ENCODE results near the gene ZC3H12D.
A peak's percentile ranks its signal among the peaks of the same experiment; 100 is the strongest.

The ZC3H12D gene

DNA sequence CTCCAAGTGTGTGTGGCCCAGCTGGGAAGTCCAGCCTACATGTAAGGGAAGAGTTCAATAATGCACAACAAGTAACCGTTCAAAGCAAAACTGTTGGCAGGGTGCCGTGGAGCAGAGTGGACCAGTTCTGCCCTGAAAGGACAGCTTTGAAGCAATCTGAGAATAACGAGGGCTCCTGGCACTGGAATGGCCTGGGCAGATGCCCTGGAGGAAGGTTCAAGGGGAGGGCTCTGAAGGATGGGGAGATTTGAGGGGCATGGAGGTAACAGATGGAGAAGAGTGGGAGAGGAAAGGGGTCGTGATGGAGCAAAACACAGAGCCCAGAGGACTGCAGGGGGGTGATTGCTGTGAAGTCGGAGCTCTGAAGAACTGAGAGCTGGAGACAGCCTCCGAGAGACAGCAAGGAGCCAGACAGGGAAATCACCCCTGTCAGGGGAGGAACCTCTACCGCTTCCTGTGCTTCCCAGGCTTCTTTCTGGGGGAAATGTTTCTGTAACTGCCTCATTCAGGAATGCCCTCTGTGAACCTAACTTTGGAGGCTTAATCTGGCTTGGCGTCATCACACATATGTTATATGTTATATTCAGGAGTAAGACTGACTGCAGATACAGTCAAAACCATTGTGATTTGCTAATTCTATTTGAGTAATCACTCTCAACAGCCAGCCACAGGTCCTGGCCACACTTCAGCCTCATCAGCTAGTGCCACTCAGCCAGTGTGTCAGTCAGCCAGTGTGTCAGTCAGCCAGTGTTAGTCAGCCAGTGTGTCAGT is 41.2 kb downstream of the ZC3H12D start:
- no peak for DNase-seq (ENCODE audit: low read depth)

DNA sequence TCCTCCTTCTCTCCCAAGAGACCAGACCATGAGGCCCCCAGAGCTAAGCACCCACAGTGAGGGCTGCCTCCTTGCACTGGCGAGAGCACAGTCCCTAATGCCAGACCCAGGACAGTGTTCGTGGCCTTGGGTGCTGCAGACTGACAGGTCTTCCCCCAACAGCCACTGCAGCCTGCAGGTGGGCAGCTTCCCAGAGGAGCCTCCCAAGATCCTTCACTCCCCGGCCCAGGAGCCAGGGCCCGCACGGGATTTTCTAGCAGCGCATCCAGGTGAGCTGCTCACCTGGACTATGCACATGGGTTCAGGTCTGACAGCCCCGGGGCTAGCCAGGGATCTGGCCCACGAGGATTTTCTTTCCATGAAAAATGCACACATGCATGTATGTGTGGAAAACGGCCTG is 43.1 kb downstream of the ZC3H12D start:
- no peak for DNase-seq (ENCODE audit: low read depth)

DNA sequence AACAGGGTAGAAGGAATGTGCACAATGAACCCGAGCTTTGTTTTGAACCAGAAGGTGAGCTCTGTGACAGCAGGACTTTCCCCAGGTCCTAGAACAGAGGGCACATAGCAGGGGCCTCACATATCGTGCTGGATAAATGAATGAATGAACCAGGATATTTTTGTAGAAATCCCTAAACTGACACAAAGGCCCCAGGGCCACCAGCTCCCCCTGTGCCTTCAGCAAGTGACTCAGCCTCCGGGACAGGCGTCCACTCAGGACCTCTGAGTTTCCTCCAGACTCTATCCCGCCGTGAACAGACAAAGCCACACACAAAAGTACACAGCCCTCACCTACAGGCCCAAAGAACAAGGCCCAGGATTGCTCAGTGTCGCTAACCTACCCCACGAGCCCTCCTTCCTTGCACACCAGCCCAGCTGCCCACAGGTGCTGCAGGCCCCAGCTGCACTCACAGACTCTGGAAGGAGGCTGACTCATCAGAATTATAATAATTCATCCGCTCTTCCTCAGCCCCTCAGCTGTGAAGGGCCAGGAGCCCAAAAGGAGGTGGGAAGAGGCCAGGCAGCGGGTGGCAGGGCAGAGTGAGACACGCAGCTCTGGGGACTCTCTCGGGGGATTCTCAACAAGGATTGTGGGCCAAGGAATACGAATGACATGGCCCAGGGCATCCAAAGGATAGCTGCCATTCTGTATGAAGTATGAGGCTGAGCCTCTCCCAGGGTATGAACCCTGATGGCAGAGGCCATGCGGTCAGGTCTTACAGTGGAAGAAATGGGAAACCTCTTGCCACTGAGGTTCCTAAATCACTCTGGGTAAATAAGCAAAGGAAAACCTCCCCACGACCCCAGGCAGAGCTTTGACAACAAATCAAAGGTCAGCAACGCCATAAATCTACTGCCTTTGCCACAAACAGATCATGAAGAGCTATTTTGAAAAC is 43.8 kb downstream of the ZC3H12D start:
- DNase-seq (ENCODE audit: low read depth), result no peak

DNA sequence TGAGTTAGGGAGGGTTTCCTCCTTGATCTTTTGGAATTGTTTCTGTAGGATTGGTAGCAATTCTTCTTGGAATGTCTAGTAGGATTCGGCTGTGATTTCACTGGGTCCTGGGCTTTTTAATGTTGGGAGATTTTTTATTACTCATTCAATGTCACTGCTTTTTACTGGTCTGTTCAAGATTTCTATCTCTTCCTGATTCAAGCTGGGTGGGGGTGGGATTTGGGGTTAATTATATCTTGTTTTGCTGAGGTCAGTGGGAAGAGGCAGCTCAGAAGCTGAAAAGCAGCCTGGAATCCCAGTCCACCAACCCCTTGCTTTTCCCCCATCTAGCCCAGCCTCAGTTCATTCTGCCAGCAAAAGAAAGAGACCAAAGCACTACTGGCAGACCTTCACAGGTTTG is 45.2 kb downstream of the ZC3H12D start:
- DNase-seq (ENCODE audit: low read depth), result no peak

DNA sequence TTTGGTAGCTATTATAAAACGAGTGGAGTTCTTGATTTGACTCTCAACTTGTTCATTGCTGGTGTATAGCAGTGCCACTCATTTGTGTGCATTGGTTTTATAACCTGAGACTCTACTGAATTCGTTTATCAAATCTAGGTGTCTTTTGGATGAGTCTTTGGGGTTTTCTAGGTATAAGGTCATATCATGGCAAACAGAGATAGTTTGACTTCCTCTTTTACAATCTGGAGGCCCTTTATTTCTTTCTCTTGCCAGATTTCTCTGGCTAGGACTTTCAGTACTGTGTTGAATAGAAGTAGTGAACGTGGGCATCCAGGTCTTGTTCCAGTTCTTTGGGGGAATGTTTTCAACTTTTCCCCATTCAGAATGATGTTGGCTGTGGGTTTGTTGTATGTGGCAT is 46.0 kb downstream of the ZC3H12D start:
- no peak for DNase-seq (ENCODE audit: low read depth)

DNA sequence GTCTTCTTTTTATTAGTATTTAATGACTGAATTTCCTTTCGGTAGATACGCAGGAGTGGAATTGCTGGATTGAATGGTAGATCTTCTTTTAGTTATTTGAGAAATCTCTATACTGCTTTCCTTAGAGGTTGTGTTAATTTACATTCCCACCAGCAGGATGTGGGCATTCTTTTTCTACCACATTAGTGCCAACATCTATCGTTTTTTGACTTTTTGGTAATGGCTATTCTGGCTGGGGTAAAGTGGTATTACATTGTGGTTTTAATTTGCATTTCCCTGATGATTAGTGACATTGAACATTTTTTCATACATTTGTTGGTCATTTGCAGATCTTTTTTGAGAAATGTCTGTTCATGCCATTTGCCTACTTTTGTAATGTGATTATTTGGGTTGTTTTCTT is 47.6 kb downstream of the ZC3H12D start:
- no peak for DNase-seq (ENCODE audit: low read depth)

DNA sequence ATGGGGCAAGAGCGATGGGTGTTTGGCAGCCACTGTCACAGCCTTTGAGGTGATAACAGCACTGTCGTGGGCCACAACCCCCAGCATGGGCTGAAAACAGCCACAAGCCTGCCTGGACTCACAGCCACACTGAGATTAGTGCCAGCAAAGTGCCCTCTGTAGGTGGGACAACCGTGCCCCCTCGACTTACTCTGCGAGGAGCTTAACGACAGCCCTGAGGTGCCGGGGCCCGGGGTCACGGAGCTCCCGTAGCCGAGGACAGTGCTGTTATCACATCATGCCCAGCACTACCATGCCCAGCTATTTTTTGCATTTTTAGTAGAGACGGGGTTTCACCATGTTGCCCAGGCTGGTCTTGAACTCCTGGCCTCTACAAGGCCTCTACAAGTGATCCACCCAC is 48.2 kb downstream of the ZC3H12D start:
- no peak for DNase-seq (ENCODE audit: low read depth)

DNA sequence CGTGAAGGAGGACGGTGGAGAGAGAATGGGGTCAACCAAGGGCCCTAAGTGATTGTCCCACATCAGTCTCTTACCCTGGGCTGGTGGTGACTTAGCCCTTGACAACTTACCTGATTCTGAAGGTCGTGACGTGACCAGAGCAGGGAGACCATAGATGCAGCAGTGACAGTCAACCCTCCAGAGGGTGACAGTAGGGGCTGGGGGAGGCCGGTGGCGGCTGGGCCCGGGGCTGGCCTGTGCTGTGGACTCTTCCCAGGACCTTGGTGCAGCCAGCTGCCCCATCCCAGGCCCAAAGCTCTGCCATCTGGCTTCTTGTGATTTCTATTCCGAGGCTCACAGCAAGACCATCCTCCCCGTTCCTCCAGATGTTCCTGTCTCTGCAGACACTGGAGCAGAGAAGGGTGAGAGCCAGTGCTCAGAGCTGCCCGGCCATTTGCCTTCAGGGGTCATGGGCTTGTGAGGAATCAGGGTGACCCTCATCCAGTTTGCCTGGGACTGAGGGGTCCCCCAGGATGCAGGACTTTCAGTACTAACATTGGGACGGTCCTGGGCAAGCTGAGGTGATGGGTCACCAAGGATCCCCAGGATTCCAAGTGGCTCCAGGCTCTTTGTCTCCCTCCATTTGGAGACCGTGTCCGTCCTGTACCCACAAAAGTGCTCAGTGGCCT is 48.8 kb downstream of the ZC3H12D start:
- DNase-seq (ENCODE audit: low read depth), result no peak

DNA sequence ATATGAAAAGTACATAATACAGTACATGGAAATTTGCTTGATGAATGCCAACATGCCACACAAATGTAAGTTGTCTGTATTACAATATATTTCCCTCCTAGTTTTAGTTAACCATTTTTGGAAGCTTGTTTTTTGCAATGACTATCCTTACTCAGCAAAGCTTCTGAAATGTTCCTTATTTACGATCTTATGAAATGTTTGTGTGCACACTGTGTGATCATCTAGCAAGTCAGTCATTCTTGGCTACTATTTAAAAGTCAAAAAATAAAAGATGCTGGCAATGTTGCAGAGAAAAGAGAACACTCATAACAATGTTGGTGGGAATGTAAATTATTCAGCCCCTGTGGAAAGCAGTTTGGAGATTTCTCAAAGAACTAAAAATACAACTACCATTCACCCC is 50.9 kb downstream of the ZC3H12D start:
- no peak for DNase-seq (ENCODE audit: low read depth)

DNA sequence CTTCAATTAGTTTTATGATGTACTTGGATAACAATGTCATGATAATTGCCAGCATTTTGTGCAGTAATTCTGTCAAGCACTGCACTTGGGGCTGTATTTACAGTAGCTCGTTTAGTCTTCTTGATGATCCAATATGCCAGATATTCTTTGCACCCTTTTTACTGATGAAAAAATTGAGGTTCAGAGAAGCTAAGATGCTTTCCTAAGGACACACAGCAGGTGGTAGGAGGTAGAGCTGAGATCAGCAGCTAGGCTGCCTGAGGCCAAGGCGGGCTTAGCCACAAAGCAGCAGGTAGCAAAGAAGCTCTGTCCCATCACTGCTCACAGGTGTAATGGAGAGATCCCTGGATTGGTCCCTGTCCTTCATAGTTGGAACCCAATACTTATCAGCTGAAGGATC is 51.4 kb downstream of the ZC3H12D start:
- no peak for DNase-seq (ENCODE audit: low read depth)

DNA sequence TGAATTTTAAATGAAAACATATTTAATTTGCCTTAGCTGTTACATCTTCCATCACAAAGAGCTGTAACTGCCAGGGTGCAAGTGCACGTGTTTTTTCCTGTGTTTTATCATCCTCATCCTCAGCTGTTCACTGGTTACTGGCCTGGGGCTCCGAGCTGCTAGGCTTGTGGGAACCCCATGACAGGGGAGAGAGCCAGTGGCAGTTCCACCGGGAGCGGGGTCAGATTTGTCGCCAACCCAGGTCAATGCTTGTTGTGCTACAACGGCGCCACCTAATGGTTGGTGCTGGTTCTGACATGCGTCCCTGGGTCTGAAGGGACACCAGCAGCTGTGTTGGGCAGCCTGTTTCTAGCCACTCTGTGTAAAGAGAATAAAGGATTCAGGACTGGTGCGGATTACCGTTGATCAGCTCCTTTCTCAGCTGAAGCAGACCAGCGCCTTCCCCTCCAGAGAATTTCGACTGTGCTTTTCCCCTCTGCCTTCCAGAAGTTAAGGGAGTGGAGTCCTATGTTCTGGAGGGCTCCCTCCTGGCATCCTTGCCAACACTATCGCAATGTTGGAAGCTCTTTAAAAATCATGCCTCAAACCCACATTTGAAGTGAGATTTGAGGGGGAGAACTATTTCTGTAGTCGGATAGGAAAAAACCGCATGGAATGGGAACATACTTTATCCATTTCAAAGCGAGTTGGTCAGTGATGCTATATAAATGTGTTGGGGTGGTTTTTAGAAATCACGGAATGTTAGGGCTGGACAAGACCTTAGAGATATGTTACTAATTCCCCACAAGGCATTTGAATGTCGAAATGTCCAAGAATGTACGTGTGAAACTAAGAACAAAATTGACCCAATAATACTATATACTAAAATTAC is 52.7 kb downstream of the ZC3H12D start:
- DNase-seq (ENCODE audit: low read depth), result peak; percentile 47

DNA sequence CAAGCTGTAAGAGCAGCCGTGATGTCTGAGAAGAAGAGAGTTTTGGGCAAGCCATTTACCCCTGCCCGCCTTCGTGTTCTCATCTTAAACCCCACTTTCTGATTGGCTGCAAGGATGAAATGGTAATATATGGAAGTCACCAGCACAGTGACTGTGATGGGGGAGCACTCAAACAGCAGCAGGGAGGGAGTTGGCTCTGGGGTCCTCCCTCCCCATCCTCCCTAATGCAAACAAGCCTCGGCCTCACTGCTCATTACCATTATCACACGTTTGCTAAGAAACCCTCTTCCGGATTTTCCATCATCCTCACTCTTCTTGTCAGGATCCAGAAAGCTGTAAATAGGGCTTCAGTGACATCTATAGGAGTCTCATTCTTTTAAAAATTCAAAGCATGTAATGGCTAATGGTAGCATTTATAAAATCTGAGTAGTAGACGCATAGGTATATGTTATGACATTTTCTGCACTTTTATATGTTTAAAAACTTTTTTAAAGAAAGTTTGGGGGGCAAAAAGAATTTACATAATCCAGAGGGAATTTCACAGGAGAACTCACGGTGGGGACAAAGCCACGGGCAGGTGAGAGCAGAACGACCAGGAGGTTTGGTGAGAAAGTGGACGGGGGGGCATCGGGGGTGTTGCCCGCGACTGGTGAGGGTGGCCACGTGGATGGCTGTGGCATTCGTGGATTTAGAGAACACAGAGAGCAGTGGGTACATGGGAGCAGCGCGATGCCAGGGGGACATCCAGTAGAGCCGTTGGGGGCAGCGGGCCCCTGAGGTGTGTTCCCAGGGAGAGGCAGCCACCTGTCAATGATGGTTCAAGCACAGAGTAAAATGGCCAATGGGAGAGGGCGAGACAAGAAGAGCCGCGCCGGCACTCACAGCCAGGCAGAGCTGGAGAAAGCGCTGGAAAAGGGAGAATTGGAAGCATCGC is 55.1 kb downstream of the ZC3H12D start:
- no peak for DNase-seq (ENCODE audit: low read depth)

DNA sequence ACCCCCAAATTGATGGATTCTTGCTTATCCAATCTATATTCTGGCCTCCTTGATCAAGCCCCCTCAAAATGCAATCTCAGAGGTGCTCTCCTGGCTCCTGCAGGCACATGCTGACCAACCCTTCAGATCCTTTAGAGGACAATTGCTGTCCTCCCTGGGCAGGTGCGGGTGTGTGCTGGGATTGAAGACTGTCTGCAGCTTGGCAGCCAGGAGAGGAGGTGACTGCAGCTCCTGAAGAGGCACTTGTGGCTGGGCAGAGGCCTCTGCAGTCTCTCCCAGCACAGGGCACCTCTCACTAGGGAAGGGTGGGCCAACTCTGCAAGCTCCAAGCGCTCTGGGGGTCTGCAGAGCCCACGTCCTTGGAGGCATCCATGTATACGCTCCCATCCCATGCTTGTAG is 56.2 kb downstream of the ZC3H12D start:
- no peak for DNase-seq (ENCODE audit: low read depth)

DNA sequence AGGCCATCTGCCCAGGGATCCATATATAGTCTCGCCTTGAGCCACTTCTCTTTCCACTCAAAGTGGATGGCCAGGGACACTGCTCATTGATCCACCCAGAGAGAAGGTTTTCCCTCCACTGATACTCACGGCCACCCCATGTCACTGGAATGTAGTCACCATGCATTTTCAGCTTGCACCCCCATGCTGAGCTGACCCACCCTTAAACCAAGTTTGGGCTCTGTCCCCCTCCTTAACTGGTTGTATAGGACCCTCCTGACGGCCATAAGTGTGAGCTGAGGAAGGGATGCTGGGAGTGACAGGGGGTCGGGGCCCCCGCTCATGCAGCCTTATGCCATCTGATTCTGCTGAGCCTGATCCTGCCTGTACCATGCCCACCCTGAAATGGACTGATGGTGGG is 59.1 kb downstream of the ZC3H12D start:
- no peak for DNase-seq (ENCODE audit: low read depth)

DNA sequence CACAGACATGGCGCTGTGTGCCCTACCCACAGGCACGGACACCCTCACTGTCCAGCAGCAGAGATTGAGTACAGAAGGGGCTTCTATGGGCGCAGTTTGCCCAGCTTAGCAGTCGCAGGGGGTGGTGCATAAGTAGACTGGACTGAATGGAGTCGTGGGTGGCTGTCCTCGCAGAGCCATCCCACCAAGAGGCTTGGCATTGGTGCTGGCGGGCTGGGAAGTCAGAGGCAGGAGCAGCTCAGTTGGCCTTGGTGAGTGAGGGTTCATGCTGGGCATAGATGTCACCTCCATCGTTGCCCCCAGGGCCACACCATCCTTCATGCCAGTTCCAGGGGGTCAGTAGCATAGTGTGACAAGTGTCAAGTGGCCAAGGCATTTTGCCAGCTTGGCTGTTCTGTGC is 59.6 kb downstream of the ZC3H12D start:
- no peak for DNase-seq (ENCODE audit: low read depth)

DNA sequence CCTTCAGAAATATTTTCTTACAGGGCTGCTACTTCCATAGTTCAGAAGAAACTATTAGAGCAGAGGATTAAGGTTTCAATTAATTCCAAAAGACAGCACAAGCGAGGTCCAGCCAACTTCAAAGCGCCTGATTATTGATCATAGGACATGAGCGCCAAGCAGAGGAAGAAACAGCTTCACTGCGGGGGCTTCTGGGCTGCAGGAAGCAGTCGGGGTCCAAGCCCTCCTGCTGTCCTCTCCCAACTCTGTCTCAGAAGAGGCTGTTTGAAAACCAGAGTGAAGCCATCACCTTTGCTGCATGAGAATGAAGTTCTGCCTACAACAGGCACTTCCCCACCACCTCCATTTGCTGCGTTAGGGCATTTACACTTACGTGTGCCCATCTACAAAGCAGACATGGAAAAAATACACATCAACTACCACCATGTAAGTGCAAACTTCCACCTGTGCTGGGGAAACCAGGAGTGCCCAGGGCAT is 60.8 kb downstream of the ZC3H12D start:
- DNase-seq (ENCODE audit: low read depth), result no peak

DNA sequence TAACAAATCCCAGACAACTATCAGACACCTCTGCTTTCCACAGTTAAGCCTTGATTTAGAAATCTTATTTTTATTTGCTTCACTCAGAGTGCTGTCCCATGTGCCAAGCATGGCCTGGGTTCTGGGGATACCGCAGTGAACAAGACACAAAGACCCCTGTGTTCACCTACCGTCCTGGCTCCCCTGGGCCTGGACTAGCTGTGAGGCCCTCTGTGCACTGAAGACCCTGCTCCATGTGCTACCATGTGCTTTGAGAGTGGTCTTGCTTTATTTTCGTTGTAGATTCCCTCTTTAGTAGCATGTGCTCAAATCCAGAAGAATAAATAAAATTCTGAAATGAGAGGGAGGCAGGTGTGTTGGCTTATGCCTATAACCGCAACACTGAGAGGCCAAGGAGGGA is 62.2 kb downstream of the ZC3H12D start:
- DNase-seq (ENCODE audit: low read depth), result no peak

DNA sequence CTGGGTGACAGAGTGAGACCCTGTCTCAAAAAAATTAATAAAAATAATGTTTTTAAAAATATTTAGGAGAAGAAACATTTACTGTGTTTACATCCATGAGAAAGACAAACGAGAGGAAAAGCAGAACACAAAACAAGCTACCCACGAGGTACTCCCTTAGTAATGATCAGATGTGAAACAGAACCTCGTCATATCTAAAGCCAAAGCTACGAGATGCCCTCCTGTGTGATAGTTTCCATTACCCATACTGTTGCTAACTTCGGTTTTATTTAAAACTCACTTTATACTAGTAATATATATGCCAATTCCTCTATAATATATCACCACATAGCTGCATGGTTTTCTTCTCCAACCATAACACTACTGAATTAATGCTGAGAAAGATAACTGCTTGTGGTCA is 63.7 kb downstream of the ZC3H12D start:
- DNase-seq (ENCODE audit: low read depth), result no peak

DNA sequence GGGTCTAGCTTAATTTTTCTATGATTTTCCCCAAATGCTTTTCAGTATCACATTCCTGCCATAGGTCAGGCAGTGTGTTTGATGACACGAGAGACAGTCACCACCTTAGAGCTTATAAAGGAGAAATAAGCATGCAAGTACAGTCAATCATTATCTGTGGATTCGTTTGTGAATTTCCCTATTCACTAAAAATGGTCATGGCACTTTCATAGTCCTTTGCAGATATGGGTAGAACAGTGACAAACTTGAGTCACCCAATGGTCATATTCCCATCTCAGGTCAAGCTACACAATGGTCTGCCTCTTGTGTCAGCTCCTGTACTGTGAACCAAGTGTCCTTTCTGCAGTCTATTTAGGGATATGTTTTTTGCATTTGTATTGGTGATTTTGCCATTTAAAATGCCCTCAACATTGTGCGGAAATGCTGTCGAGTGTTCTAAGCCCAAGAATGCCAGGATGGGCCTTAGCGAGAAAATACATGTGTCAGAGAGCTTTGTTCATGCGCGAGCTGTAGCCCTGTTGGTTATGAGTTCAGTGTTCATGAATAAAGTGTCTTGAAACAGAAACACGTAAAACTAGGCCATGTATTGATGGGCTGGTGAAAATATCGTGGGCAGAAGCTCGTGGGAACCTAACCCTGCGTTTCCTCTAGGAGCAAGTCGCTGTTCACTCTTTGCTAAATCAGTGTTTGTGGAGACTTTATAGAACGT is 65.0 kb downstream of the ZC3H12D start:
- no peak for DNase-seq (ENCODE audit: low read depth)

DNA sequence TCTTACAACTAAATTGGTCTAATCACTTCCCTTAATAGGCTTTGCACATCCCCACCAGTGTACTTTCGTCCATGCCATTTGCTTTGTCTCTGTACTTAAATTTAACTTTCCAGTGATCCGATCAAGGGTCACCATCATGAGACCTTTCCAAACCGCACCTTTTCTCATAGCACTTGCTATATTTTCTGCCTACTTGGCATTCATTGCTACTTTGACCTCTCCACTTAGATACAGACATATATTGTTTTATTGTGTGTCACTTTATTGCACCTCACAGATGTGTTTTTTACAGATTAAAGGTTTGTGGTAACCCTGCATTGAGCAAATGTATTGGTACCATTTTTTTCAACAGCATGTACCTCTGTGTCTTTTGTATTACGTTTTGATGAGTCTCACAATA is 70.0 kb downstream of the ZC3H12D start:
- DNase-seq (ENCODE audit: low read depth), result no peak
